Measurements from ENCODE around the gene ATG4B. TPM values are rescaled to one million over a fixed set of nuclear protein-coding genes. Genes with fewer than 3 reads are reported as not detected.

Gene ATG4B
- total and polyA plus RNA-seq, 9 donors: 37.1 to 70.4 (median 53.3) TPM

- intact Hi-C loops (cut with DNase I): no loop called here
- Histone ChIP-seq H3K9me3 (no peaks in the 10 kb centered on the region), H3K27ac (no peak overlapping the region), H3K4me3 (no peak overlapping the region), H3K27me3 (no peaks in the 10 kb centered on the region), H3K36me3 (no peaks in the 10 kb centered on the region), H3K4me1 (ENCODE audit: insufficient read depth) (no peaks in the 10 kb centered on the region)
- WGBS, 3 donors: 89 to 91% (median 90%) methylated on average over 41 to 42 of the region's 42 CpGs
- DNase-seq: no peak
- TF ChIP-seq, protein P1, sequence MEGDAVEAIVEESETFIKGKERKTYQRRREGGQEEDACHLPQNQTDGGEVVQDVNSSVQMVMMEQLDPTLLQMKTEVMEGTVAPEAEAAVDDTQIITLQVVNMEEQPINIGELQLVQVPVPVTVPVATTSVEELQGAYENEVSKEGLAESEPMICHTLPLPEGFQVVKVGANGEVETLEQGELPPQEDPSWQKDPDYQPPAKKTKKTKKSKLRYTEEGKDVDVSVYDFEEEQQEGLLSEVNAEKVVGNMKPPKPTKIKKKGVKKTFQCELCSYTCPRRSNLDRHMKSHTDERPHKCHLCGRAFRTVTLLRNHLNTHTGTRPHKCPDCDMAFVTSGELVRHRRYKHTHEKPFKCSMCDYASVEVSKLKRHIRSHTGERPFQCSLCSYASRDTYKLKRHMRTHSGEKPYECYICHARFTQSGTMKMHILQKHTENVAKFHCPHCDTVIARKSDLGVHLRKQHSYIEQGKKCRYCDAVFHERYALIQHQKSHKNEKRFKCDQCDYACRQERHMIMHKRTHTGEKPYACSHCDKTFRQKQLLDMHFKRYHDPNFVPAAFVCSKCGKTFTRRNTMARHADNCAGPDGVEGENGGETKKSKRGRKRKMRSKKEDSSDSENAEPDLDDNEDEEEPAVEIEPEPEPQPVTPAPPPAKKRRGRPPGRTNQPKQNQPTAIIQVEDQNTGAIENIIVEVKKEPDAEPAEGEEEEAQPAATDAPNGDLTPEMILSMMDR (IDR thresholded peaks at IDR 0.05): no peak
- TF ChIP-seq EP300 (IDR thresholded peaks at IDR 0.05) (no peak), POLR2A (IDR thresholded peaks at IDR 0.05) (no peak)
Measured at GRCh38 chr2:241672243-241673188, 35.0 kb downstream of the ATG4B start.

- 79 to 88% (median 83%) methylated on average over 18 of the region's 18 CpGs for WGBS, 3 donors
- H3K36me3 ChIP-seq: no peaks in the 10 kb centered on the region
- no peaks in the 10 kb centered on the region for H3K9me3 ChIP-seq
- H3K4me3 ChIP-seq: no peak overlapping the region
- no peaks in the 10 kb centered on the region for H3K4me1 ChIP-seq (ENCODE audit: insufficient read depth)
- no peaks in the 10 kb centered on the region for H3K27me3 ChIP-seq
- intact Hi-C loops (cut with DNase I): no loop called here
- no peak for DNase-seq
- H3K27ac ChIP-seq: no peak overlapping the region
- no peak for TF ChIP-seq EP300 (IDR thresholded peaks at IDR 0.05)
- no peak for TF ChIP-seq POLR2A (IDR thresholded peaks at IDR 0.05)
- TF ChIP-seq, protein P1 (IDR thresholded peaks at IDR 0.05): no peak
Measured at GRCh38 chr2:241673189-241673663, 35.7 kb downstream of the ATG4B start.

DNA sequence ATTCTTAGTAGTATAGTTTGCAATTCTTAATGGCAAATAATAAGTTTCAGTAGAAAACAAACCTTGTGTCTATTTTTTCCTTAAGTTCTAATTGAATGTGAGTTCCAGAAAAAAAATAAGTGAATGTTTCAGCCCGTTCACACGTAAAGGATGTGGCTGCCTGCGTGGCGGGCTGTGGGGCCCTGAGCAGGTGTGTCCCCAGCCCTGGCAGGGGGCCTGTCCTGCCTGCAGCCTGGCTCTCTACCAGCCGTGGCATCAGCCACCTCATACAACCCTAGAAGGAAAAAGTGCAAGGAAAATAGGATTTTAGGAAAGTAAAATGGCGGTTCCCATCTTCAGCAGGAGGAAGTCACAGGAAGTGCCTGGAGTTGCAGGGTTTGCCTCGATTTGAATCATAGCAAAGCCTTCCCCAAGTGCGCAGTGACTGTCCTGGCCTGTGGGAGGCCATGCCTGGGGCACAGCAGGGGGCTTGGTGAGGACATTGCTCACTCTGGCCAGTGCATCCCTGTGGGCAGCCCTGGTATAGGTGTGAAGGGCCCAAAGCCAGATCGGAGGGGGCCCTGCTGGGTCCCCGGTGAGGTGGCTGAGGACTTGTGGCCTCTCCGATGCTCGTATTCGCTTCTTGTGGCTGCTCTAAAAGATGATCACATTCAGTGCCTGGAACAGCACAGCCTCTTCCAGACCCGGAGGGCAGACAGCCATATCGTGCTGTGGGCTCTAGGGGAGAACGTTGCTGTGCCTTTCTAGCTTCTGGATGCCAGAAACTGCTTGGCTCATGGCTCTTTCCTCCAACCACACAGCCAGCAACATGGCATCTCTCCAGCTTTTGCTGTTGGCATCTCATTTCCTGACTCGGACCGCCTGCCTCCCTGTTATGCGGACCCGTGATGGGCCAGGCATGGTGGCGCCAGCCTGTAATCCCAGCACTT is 36.6 kb downstream of the ATG4B start:
- 72 to 79% (median 75%) methylated on average over 21 of the region's 21 CpGs for WGBS, 3 donors
- H3K4me1 ChIP-seq (ENCODE audit: insufficient read depth): no peaks in the 10 kb centered on the region
- intact Hi-C loops (cut with DNase I): no loop called here
- H3K36me3 ChIP-seq: no peaks in the 10 kb centered on the region
- no peaks in the 10 kb centered on the region for H3K9me3 ChIP-seq
- DNase-seq: no peak
- H3K27ac ChIP-seq: no peak overlapping the region
- TF ChIP-seq, protein P1 (IDR thresholded peaks at IDR 0.05): no peak
- TF ChIP-seq EP300 (IDR thresholded peaks at IDR 0.05) (no peak), POLR2A (IDR thresholded peaks at IDR 0.05) (no peak)
- no peaks in the 10 kb centered on the region for H3K27me3 ChIP-seq
- no peak overlapping the region for H3K4me3 ChIP-seq

GRCh38 chr2:241675885-241676284 is 38.4 kb downstream of the ATG4B start:
- no peaks in the 10 kb centered on the region for H3K4me1 ChIP-seq (ENCODE audit: insufficient read depth)
- H3K27me3 ChIP-seq: no peaks in the 10 kb centered on the region
- no peak for TF ChIP-seq POLR2A (IDR thresholded peaks at IDR 0.05)
- TF ChIP-seq EP300 (IDR thresholded peaks at IDR 0.05): no peak
- TF ChIP-seq, protein P1 (IDR thresholded peaks at IDR 0.05): no peak
- intact Hi-C loops (cut with DNase I): no loop called here
- no peak overlapping the region for H3K27ac ChIP-seq
- no peaks in the 10 kb centered on the region for H3K36me3 ChIP-seq
- WGBS, 3 donors: 74 to 81% (median 78%) methylated on average over 16 to 17 of the region's 17 CpGs
- no peak overlapping the region for H3K4me3 ChIP-seq
- no peaks in the 10 kb centered on the region for H3K9me3 ChIP-seq
- no peak for DNase-seq

Measured in ovary (tissue), 9 donors.